B cell (primary cell): Measurements from ENCODE around the gene HSPA12B. TPM values are rescaled to one million over a fixed set of nuclear protein-coding genes. Genes with fewer than 3 reads are reported as not detected.
A peak's percentile ranks its signal among the peaks of the same experiment; 100 is the strongest.

Experiments
- ATAC-seq: fragments of 200-7000 bp; cut with Tn5 transposase; one replicate; pipeline ENCODE4 v1.10.0; 2021; ENCODE audit warnings: low read depth, mild to moderate bottlenecking, moderate number of reproducible peaks, moderate library complexity
- CTCF ChIA-PET: fragments of 350-600 bp; sonication (Branson Sonifier 250); formaldehyde crosslinking; loops from one replicate; lab custom pipeline; 2021; ENCODE audit warnings: antibody characterized with exemption, inconsistent platforms; lab: Charles Lee
- POLR2A ChIA-PET: fragments of 350-600 bp; sonication (Branson Sonifier 250); formaldehyde crosslinking; loops from one replicate; lab custom pipeline; 2021; ENCODE audit warnings: antibody characterized with exemption; lab: Charles Lee
- DNase-seq: peaks from one replicate; pipeline ENCODE4 v3.0.0; 2013
- H2AFZ ChIP-seq: 2 replicates; pipeline ENCODE4 v1.6.1; 2012; ENCODE audit warnings: mild to moderate bottlenecking, low read depth, low read length; ENCODE audit not compliant: insufficient read depth, poor library complexity, severe bottlenecking
- H3K27ac ChIP-seq, 2 donors: 1 replicate in 1 of 2; 2 replicates in 1 of 2; pipeline ENCODE4 v1.5.1; 2012 to 2013; ENCODE audit warnings: low read length in 2 of 2, mild to moderate bottlenecking in 2 of 2, moderate library complexity in 1 of 2
- H3K27me3 ChIP-seq, 4 experiments: fragments of 200-600 bp in 1 of 4; sonication (generic) in 1 of 4; replicated peaks in 1 of 4; 1 replicate in 2 of 4; 2 replicates in 2 of 4; pipeline versions ENCODE4 v1.6.1 to v1.7.0; 2013 to 2016; ENCODE audit warnings: low read length in 3 of 4, mild to moderate bottlenecking in 2 of 4, mixed read lengths in 1 of 4, moderate library complexity in 1 of 4; ENCODE audit not compliant: insufficient read depth in 4 of 4, control insufficient read depth in 3 of 4; ENCODE audit errors: control extremely low read depth in 1 of 4
- H3K36me3 ChIP-seq, 2 experiments: replicated peaks in 1 of 2; 1 replicate in 1 of 2; 2 replicates in 1 of 2; pipeline versions ENCODE4 v1.6.1 to v1.7.1; 2013; ENCODE audit warnings: low read length in 1 of 2; ENCODE audit not compliant: insufficient read depth in 2 of 2, control insufficient read depth in 1 of 2; ENCODE audit errors: control extremely low read depth in 1 of 2, extremely low read depth in 1 of 2
- H3K4me1 ChIP-seq, 2 donors: fragments of 200-600 bp in 1 of 2; sonication (generic) in 1 of 2; 1 replicate in 1 of 2; 2 replicates in 1 of 2; pipeline versions ENCODE4 v1.5.1 to v1.6.1; 2013 to 2017; ENCODE audit warnings: low read length in 2 of 2; ENCODE audit not compliant: control insufficient read depth in 2 of 2, insufficient read depth in 2 of 2
- H3K4me2 ChIP-seq: replicated peaks from 2 replicates; pipeline ENCODE3; 2012; ENCODE audit warnings: mild to moderate bottlenecking, low read depth, low read length; ENCODE audit not compliant: poor library complexity, severe bottlenecking
- H3K4me3 ChIP-seq, 5 experiments: fragments of 200-600 bp in 1 of 5; sonication (generic) in 1 of 5; 1 replicate in 3 of 5; 2 replicates in 2 of 5; pipeline versions ENCODE4 v1.5.1 to v1.7.0; 2011 to 2016; ENCODE audit warnings: low read length in 4 of 5, mild to moderate bottlenecking in 4 of 5, low read depth in 2 of 5, control low read depth in 1 of 5, moderate library complexity in 1 of 5; ENCODE audit not compliant: insufficient read depth in 1 of 5; ENCODE audit errors: control extremely low read depth in 1 of 5, extremely low read depth in 1 of 5
- H3K79me2 ChIP-seq: fragments of 200-600 bp; sonication (generic); one replicate; pipeline ENCODE4 v1.6.0; 2016; ENCODE audit warnings: low read length; ENCODE audit not compliant: control insufficient read depth, insufficient read depth
- H3K9ac ChIP-seq: fragments of 200-600 bp; sonication (generic); 2 replicates; pipeline ENCODE4 v1.6.1; 2017; ENCODE audit warnings: mild to moderate bottlenecking, low read length, moderate library complexity
- H3K9me3 ChIP-seq, 3 donors: one replicate each; pipeline versions ENCODE4 v1.6.1 to v1.7.1; 2013; ENCODE audit warnings: low read length in 2 of 3; ENCODE audit not compliant: control insufficient read depth in 2 of 3, insufficient read depth in 1 of 3; ENCODE audit errors: control extremely low read depth in 1 of 3
- H4K20me1 ChIP-seq: 2 replicates; pipeline ENCODE4 v1.6.0; 2012; ENCODE audit warnings: mild to moderate bottlenecking, low read length; ENCODE audit not compliant: insufficient read depth, control insufficient read depth, poor library complexity, severe bottlenecking
- H3K27ac Mint-ChIP-seq: one replicate; pipeline ENCODE4 v1.8.0; 2021; ENCODE audit warnings: mixed read lengths
- H3K27me3 Mint-ChIP-seq: one replicate; pipeline ENCODE4 v1.8.0; 2021; ENCODE audit warnings: mixed read lengths
- H3K4me1 Mint-ChIP-seq: one replicate; pipeline ENCODE4 v1.8.0; 2021; ENCODE audit warnings: mixed read lengths
- H3K4me3 Mint-ChIP-seq: one replicate; pipeline ENCODE4 v1.8.0; 2021; ENCODE audit warnings: mixed read lengths
- H3K9me3 Mint-ChIP-seq: one replicate; pipeline ENCODE4 v1.8.0; 2022; ENCODE audit warnings: mixed read lengths; ENCODE audit not compliant: insufficient read depth
- EZH2 ChIP-seq: IDR thresholded peaks from 2 replicates; pipeline ENCODE4 v1.6.1; 2012; ENCODE audit warnings: borderline replicate concordance, low read depth, mild to moderate bottlenecking, moderate library complexity, low read length; ENCODE audit not compliant: insufficient read depth, poor library complexity, severe bottlenecking
- WGBS: methylation state at CpG from one replicate; pipeline ENCODE4 v1.1.5; 2013; ENCODE audit warnings: missing lambda C conversion rate; ENCODE audit not compliant: insufficient coverage; 5-methylcytosine and 5-hydroxymethylcytosine counted together
- intact Hi-C: fragments of 100-400 bp; cut with micrococcal nuclease; formaldehyde crosslinking; loops from one replicate; pipeline ENCODE4 v1.10.0; 2022
- polyA plus RNA-seq: library from polyadenylated mRNA; depleted of rRNA; stranded (reverse); fragments of >200 nt; gene quantifications from 2 replicates; pipeline ENCODE4 v1.2.3, GENCODE V29; 2012
- total RNA-seq, 2 donors: library from RNA; stranded (reverse); fragments of 120-200 nt in 1 of 2; gene quantifications; 1 replicate in 1 of 2; 2 replicates in 1 of 2; pipeline versions ENCODE4 v1.2.3 to v1.2.4, GENCODE V29; 2013 to 2022
- TF ChIP-seq, protein P1 (sequence below): fragments of 200-600 bp; IDR thresholded peaks from one replicate; pipeline ENCODE4 v1.8.0; 2022; ENCODE audit warnings: antibody characterized with exemption, mild to moderate bottlenecking

Gene HSPA12B
- total and polyA plus RNA-seq, 2 donors (not counting 1 experiment from before 2014, with no cell fraction given): not detected

- Histone ChIP-seq H3K79me2 (peaks cover 27% of the 10 kb centered on the region), H3K27me3 (no peaks in the 10 kb centered on the region), H3K27ac (peak overlapping the region; percentile 79 to 85), H3K36me3 (peaks cover 0 to 27% of the 10 kb centered on the region in 2 experiments), H3K9ac (peak overlapping the region; percentile 63), H2AFZ (peak overlapping the region; percentile 49), H3K9me3 (no peaks in the 10 kb centered on the region), H4K20me1 (peaks cover 4% of the 10 kb centered on the region), H3K4me2 (peak overlapping the region; percentile 99), H3K4me3 (peak overlapping the region in 3 of 5 experiments; percentile 61 to 90 (median 81)), H3K4me1 (peaks cover 51 to 71% of the 10 kb centered on the region in 2 donors)
- WGBS: 63% methylated on average over 10 of the region's 19 CpGs
- intact Hi-C loops: loop anchor here (2.0 kb wide), 1 partner anchor 49 kb away; the partner anchor contains the start of gene MAVS
- DNase-seq (peak; percentile 41), ATAC-seq (no peak)
- ChIA-PET POLR2A (interaction anchor here (0.7 kb wide), 2 partner anchors 11 to 63 kb away, joined by 3 to 5 read pairs; partner anchors contain the start of gene CENPB), CTCF (interaction anchor here (2.4 kb wide), 1 partner anchor 22 kb away, joined by 15 read pairs; the partner anchor contains the start of gene AP5S1)
- peaks cover 62% of the 10 kb centered on the region for H3K4me1 Mint-ChIP-seq
- peak overlapping the region; percentile 84 for H3K4me3 Mint-ChIP-seq
- H3K27me3 Mint-ChIP-seq: no peaks in the 10 kb centered on the region
- H3K27ac Mint-ChIP-seq: peak overlapping the region; percentile 94
- H3K9me3 Mint-ChIP-seq: no peaks in the 10 kb centered on the region
- TF ChIP-seq EZH2: no peak
- TF ChIP-seq, protein P1, sequence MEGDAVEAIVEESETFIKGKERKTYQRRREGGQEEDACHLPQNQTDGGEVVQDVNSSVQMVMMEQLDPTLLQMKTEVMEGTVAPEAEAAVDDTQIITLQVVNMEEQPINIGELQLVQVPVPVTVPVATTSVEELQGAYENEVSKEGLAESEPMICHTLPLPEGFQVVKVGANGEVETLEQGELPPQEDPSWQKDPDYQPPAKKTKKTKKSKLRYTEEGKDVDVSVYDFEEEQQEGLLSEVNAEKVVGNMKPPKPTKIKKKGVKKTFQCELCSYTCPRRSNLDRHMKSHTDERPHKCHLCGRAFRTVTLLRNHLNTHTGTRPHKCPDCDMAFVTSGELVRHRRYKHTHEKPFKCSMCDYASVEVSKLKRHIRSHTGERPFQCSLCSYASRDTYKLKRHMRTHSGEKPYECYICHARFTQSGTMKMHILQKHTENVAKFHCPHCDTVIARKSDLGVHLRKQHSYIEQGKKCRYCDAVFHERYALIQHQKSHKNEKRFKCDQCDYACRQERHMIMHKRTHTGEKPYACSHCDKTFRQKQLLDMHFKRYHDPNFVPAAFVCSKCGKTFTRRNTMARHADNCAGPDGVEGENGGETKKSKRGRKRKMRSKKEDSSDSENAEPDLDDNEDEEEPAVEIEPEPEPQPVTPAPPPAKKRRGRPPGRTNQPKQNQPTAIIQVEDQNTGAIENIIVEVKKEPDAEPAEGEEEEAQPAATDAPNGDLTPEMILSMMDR: no peak
These were observed 65.3 kb downstream of the HSPA12B start for GRCh38 chr20:3797592-3798372.

GRCh38 chr20:3798373-3798768, 65.9 kb downstream of the HSPA12B start:
- peaks cover 33% of the 10 kb centered on the region for H3K79me2 ChIP-seq
- ATAC-seq (no peak), DNase-seq (no peak)
- peak overlapping the region; percentile 63 for H3K9ac ChIP-seq
- intact Hi-C loops: no loop called here
- no peaks in the 10 kb centered on the region for H3K9me3 Mint-ChIP-seq
- peak overlapping the region in 2 of 5 experiments; percentile 61 to 81 for H3K4me3 ChIP-seq
- peaks cover 53 to 75% of the 10 kb centered on the region in 2 donors for H3K4me1 ChIP-seq
- 93% methylated on average over 4 of the region's 5 CpGs for WGBS
- H4K20me1 ChIP-seq: peaks cover 4% of the 10 kb centered on the region
- H3K27me3 ChIP-seq: no peaks in the 10 kb centered on the region
- ChIA-PET CTCF (interaction anchor here (2.4 kb wide), 1 partner anchor 21 kb away, joined by 15 read pairs; the partner anchor contains the start of gene AP5S1), POLR2A (interaction anchor here (0.7 kb wide), 2 partner anchors 12 to 63 kb away, joined by 3 to 5 read pairs; partner anchors contain the start of gene CENPB)
- peak overlapping the region; percentile 99 for H3K4me2 ChIP-seq
- H3K4me1 Mint-ChIP-seq: peaks cover 65% of the 10 kb centered on the region
- peaks cover 0 to 33% of the 10 kb centered on the region in 2 experiments for H3K36me3 ChIP-seq
- no peaks in the 10 kb centered on the region for H3K27me3 Mint-ChIP-seq
- peak overlapping the region; percentile 79 to 85 for H3K27ac ChIP-seq
- TF ChIP-seq, protein P1: no peak
- no peak for TF ChIP-seq EZH2
- H3K4me3 Mint-ChIP-seq: peak overlapping the region; percentile 84
- H2AFZ ChIP-seq: no peak overlapping the region
- H3K9me3 ChIP-seq: no peaks in the 10 kb centered on the region
- peak overlapping the region; percentile 94 for H3K27ac Mint-ChIP-seq
